Activated CD4-positive, alpha-beta memory T cell treated with anti-CD3 and anti-CD28 coated beads, Interleukin-2, amount 10 ng/mL, durations not matched to agents 7 days and 5 days (primary cell): Measurements from ENCODE around the gene SLC41A1. TPM values are rescaled to one million over a fixed set of nuclear protein-coding genes. Genes with fewer than 3 reads are reported as not detected.
"Not testable (repeated sequence)": the region's sequence is repeated elsewhere in the genome, so short reads cannot be mapped to it uniquely, and the experiment has no call there.

ENCODE experiments used
- CTCF ChIA-PET: fragments of 350-600 bp; sonication (Branson Sonifier 250); formaldehyde crosslinking; loops from one replicate; lab custom pipeline; 2021; ENCODE audit warnings: antibody characterized with exemption, inconsistent platforms; lab: Charles Lee
- POLR2A ChIA-PET: fragments of 350-600 bp; sonication (Branson Sonifier 250); formaldehyde crosslinking; loops from one replicate; lab custom pipeline; 2021; ENCODE audit warnings: antibody characterized with exemption; lab: Charles Lee
- DNase-seq: peaks from one replicate; pipeline ENCODE4 v3.0.0-alpha.2; 2020
- H3K27ac Mint-ChIP-seq: one replicate; pipeline ENCODE4 v1.8.0; 2021; ENCODE audit warnings: mild to moderate bottlenecking, mixed read lengths
- H3K27me3 Mint-ChIP-seq: one replicate; pipeline ENCODE4 v1.8.0; 2021; ENCODE audit warnings: mixed read lengths
- H3K36me3 Mint-ChIP-seq: one replicate; pipeline ENCODE4 v1.8.0; 2021; ENCODE audit warnings: low read depth, mixed read lengths
- H3K4me1 Mint-ChIP-seq: one replicate; pipeline ENCODE4 v1.8.0; 2021; ENCODE audit warnings: mixed read lengths
- H3K4me3 Mint-ChIP-seq: one replicate; pipeline ENCODE4 v1.8.0; 2021; ENCODE audit warnings: mild to moderate bottlenecking, mixed read lengths
- H3K9me3 Mint-ChIP-seq: one replicate; pipeline ENCODE4 v1.8.0; 2021; ENCODE audit warnings: mixed read lengths
- total RNA-seq, 2 experiments: library from RNA; stranded (reverse); gene quantifications; one replicate each; pipeline ENCODE4 v1.2.3, GENCODE V29; 2021

SLC41A1 gene
- total RNA-seq, 2 experiments from 2014 or later: 15.1 to 17.8 TPM

GRCh38 chr1:205837382-205837970, 24.5 kb upstream of the SLC41A1 start:
- no peaks in the 10 kb centered on the region for H3K9me3 Mint-ChIP-seq
- POLR2A ChIA-PET: no interaction called here
- H3K36me3 Mint-ChIP-seq: no peaks in the 10 kb centered on the region

GRCh38 chr1:205834751-205835150, 21.8 kb upstream of the SLC41A1 start:
- DNase-seq: no peak
- Mint-ChIP-seq H3K9me3 (no peaks in the 10 kb centered on the region), H3K27me3 (no peaks in the 10 kb centered on the region), H3K27ac (no peak overlapping the region), H3K4me3 (no peak overlapping the region), H3K36me3 (no peaks in the 10 kb centered on the region), H3K4me1 (no peaks in the 10 kb centered on the region)
- ChIA-PET CTCF (no interaction called here), POLR2A (no interaction called here)

More at GRCh38 chr1:205837382-205837970, 24.5 kb upstream of the SLC41A1 start:
- Mint-ChIP-seq H3K27me3 (no peaks in the 10 kb centered on the region), H3K4me1 (peaks cover 1% of the 10 kb centered on the region), H3K27ac (no peak overlapping the region), H3K4me3 (no peak overlapping the region)
- no peak for DNase-seq
- CTCF ChIA-PET: no interaction called here

GRCh38 chr1:205832326-205832751, 19.3 kb upstream of the SLC41A1 start:
- H3K27ac Mint-ChIP-seq: no peak overlapping the region
- ChIA-PET POLR2A (interaction anchor here (0.6 kb wide), 1 partner anchor 87 kb away, joined by 4 read pairs; no protein-coding TSS in a partner anchor), CTCF (interaction anchor here (1.5 kb wide), 1 partner anchor 173 kb away, joined by 3 read pairs; no protein-coding TSS in a partner anchor)
- no peaks in the 10 kb centered on the region for H3K4me1 Mint-ChIP-seq
- no peak for DNase-seq
- no peaks in the 10 kb centered on the region for H3K36me3 Mint-ChIP-seq
- peaks cover 1% of the 10 kb centered on the region for H3K27me3 Mint-ChIP-seq
- H3K9me3 Mint-ChIP-seq: no peaks in the 10 kb centered on the region
- no peak overlapping the region for H3K4me3 Mint-ChIP-seq

- Mint-ChIP-seq H3K36me3 (no peaks in the 10 kb centered on the region), H3K9me3 (no peaks in the 10 kb centered on the region), H3K27me3 (peaks cover 3% of the 10 kb centered on the region), H3K4me1 (peaks cover 18% of the 10 kb centered on the region), H3K4me3 (no peak overlapping the region), H3K27ac (no peak overlapping the region)
- ChIA-PET POLR2A (interaction anchor here (1.6 kb wide), 1 partner anchor 13 kb away, joined by 3 read pairs; no protein-coding TSS in a partner anchor), CTCF (no interaction called here)
- DNase-seq: no peak
Measured at GRCh38 chr1:205827623-205828022, 14.6 kb upstream of the SLC41A1 start.

- no peak overlapping the region for H3K27ac Mint-ChIP-seq
- H3K27me3 Mint-ChIP-seq: peaks cover 3% of the 10 kb centered on the region
- ChIA-PET POLR2A (interaction anchor here (1.4 to 1.6 kb wide), 2 partner anchors 12 to 23 kb away, joined by 3 read pairs; partner anchors contain the start of gene PM20D1), CTCF (no interaction called here)
- H3K4me3 Mint-ChIP-seq: no peak overlapping the region
- peaks cover 19% of the 10 kb centered on the region for H3K4me1 Mint-ChIP-seq
- H3K9me3 Mint-ChIP-seq: no peaks in the 10 kb centered on the region
- DNase-seq: no peak
- no peaks in the 10 kb centered on the region for H3K36me3 Mint-ChIP-seq
Measured at GRCh38 chr1:205826995-205827394, 14.0 kb upstream of the SLC41A1 start.

- H3K9me3 Mint-ChIP-seq: no peaks in the 10 kb centered on the region
- H3K36me3 Mint-ChIP-seq: no peaks in the 10 kb centered on the region
- CTCF ChIA-PET: interaction anchor here (0.6 to 1.3 kb wide), 2 partner anchors 34 to 453 kb away, joined by 3 to 4 read pairs; no protein-coding TSS in a partner anchor
- no peak overlapping the region for H3K4me3 Mint-ChIP-seq
- H3K27ac Mint-ChIP-seq: no peak overlapping the region
- H3K4me1 Mint-ChIP-seq: peaks cover 19% of the 10 kb centered on the region
- no peak for DNase-seq
- H3K27me3 Mint-ChIP-seq: peaks cover 3% of the 10 kb centered on the region
- POLR2A ChIA-PET: interaction anchor here (0.6 to 1.6 kb wide), 3 partner anchors 11 to 39 kb away, joined by 3 read pairs; partner anchors contain the start of gene PM20D1
Measured at GRCh38 chr1:205826016-205826806, 13.2 kb upstream of the SLC41A1 start.

- CTCF ChIA-PET: interaction anchor here (0.6 to 0.9 kb wide), 2 partner anchors 22 to 160 kb away, joined by 3 read pairs; no protein-coding TSS in a partner anchor
Measured at GRCh38 chr1:205824180-205824579, 11.2 kb upstream of the SLC41A1 start.

GRCh38 chr1:205823260-205823659, 10.3 kb upstream of the SLC41A1 start:
- H3K4me3 Mint-ChIP-seq, DNase-seq, CTCF ChIA-PET, POLR2A ChIA-PET, H3K9me3 Mint-ChIP-seq, H3K27me3 Mint-ChIP-seq, H3K27ac Mint-ChIP-seq, H3K36me3 Mint-ChIP-seq: not testable (repeated sequence)
- peaks cover 19% of the 10 kb centered on the region for H3K4me1 Mint-ChIP-seq

More at GRCh38 chr1:205824180-205824579, 11.2 kb upstream of the SLC41A1 start:
- Mint-ChIP-seq H3K27me3 (peaks cover 3% of the 10 kb centered on the region), H3K4me1 (peaks cover 19% of the 10 kb centered on the region), H3K9me3 (no peaks in the 10 kb centered on the region), H3K36me3 (no peaks in the 10 kb centered on the region), H3K27ac (peak overlapping the region; percentile 2), H3K4me3 (no peak overlapping the region)
- peak; percentile 28 for DNase-seq
- POLR2A ChIA-PET: interaction anchor here (0.6 to 1.2 kb wide), 2 partner anchors 28 to 228 kb away, joined by 3 read pairs; no protein-coding TSS in a partner anchor

GRCh38 chr1:205822397-205822796, 9.4 kb upstream of the SLC41A1 start:
- Mint-ChIP-seq H3K27ac (no peak overlapping the region), H3K36me3 (no peaks in the 10 kb centered on the region), H3K9me3 (no peaks in the 10 kb centered on the region), H3K4me1 (peaks cover 19% of the 10 kb centered on the region), H3K27me3 (peaks cover 2% of the 10 kb centered on the region), H3K4me3 (no peak overlapping the region)
- DNase-seq: no peak
- ChIA-PET POLR2A (no interaction called here), CTCF (no interaction called here)

GRCh38 chr1:205817988-205818387, 5.0 kb upstream of the SLC41A1 start:
- Mint-ChIP-seq H3K4me1 (peaks cover 12% of the 10 kb centered on the region), H3K4me3 (no peak overlapping the region), H3K9me3 (no peaks in the 10 kb centered on the region), H3K27me3 (peaks cover 13% of the 10 kb centered on the region), H3K27ac (no peak overlapping the region), H3K36me3 (no peaks in the 10 kb centered on the region)
- POLR2A ChIA-PET: no interaction called here
- CTCF ChIA-PET: no interaction called here
- DNase-seq: no peak

GRCh38 chr1:205817364-205817763, 4.4 kb upstream of the SLC41A1 start:
- no peaks in the 10 kb centered on the region for H3K9me3 Mint-ChIP-seq
- CTCF ChIA-PET: no interaction called here
- no peak overlapping the region for H3K27ac Mint-ChIP-seq
- POLR2A ChIA-PET: no interaction called here
- H3K4me1 Mint-ChIP-seq: peaks cover 9% of the 10 kb centered on the region
- no peaks in the 10 kb centered on the region for H3K36me3 Mint-ChIP-seq
- DNase-seq: no peak
- H3K27me3 Mint-ChIP-seq: peaks cover 13% of the 10 kb centered on the region
- no peak overlapping the region for H3K4me3 Mint-ChIP-seq

- POLR2A ChIA-PET: interaction anchor here (0.9 to 1.1 kb wide), 2 partner anchors 9 to 40 kb away, joined by 3 read pairs; no protein-coding TSS in a partner anchor
- H3K4me3 Mint-ChIP-seq: peak overlapping the region; percentile 85
- DNase-seq: no peak
- no peaks in the 10 kb centered on the region for H3K9me3 Mint-ChIP-seq
- H3K36me3 Mint-ChIP-seq: peaks cover 18% of the 10 kb centered on the region
- CTCF ChIA-PET: no interaction called here
- H3K4me1 Mint-ChIP-seq: peaks cover 39% of the 10 kb centered on the region
- peak overlapping the region; percentile 47 for H3K27ac Mint-ChIP-seq
- peaks cover 13% of the 10 kb centered on the region for H3K27me3 Mint-ChIP-seq
Measured at GRCh38 chr1:205813755-205814058, 709 bp upstream of the SLC41A1 start.
